ENCODE measurements around the gene PLA2R1. TPM values are rescaled to one million over a fixed set of nuclear protein-coding genes. Genes with fewer than 3 reads are reported as not detected.

Gene PLA2R1
- total and polyA plus RNA-seq, 10 of the 15 experiments (the other 5 are each of a cell fraction or from before 2014, with no cell fraction given), result 0.01 to 0.05 (median 0.02) TPM; not detected in 6

DNA sequence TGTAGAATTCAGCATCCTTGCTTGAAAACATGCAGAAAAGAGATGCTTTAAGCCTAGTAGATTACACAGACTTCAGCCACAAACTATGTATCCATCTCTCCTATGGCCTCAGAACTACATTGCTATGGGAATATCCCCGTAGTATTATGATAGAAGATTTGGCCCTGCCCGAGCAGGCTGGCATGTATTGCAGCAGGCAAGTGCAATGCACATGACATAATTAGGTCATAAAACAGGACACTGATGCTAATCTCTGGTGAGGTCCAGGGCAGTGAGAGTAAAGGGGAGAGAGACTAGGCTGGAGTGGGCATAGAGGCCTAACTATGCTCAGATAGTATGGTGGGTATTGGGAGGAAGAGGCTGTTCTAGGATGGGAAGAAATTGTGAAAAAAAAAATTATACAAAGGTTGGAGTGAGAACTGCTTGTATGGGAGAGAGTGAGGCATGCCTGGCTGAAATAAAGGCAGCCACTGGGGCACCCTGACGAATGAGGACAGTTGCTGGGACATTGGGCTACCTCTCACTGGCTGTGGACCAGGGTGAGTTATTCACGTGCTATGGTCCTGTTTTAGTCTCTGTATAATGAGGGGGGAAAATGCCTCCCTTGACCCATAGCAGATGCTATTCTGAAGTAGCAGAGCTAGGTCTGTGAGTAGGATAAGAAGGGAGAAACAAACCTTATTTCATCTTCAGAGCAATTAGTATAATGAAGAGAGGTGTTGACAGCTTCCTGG, 1.6 kb upstream of the PLA2R1 start:
- TF ChIP-seq KAT2A (conservative IDR thresholded peaks at IDR 0.05; ENCODE audit: control insufficient read depth, low read depth, low read length), result no peak
- no peak for TF ChIP-seq RUNX3 (IDR thresholded peaks at IDR 0.05; ENCODE audit: low read length)
- no peak for TF ChIP-seq RELA (IDR thresholded peaks at IDR 0.05; ENCODE audit: borderline replicate concordance, partially characterized antibody)
- TF ChIP-seq NR2C2 (IDR thresholded peaks at IDR 0.05; ENCODE audit: borderline replicate concordance, control insufficient read depth, insufficient read length, low read depth), result no peak
- no peak for TF ChIP-seq ZNF24 (IDR thresholded peaks at IDR 0.05)
- no peak for TF ChIP-seq JUNB (IDR thresholded peaks at IDR 0.05)
- TF ChIP-seq ATF7 (IDR thresholded peaks at IDR 0.05; ENCODE audit: low read depth), result no peak
- no peak for TF ChIP-seq BCL11A (IDR thresholded peaks at IDR 0.05; ENCODE audit: low read depth, low read length)
- TF ChIP-seq NBN (IDR thresholded peaks at IDR 0.05), result no peak
- TF ChIP-seq, protein P1, sequence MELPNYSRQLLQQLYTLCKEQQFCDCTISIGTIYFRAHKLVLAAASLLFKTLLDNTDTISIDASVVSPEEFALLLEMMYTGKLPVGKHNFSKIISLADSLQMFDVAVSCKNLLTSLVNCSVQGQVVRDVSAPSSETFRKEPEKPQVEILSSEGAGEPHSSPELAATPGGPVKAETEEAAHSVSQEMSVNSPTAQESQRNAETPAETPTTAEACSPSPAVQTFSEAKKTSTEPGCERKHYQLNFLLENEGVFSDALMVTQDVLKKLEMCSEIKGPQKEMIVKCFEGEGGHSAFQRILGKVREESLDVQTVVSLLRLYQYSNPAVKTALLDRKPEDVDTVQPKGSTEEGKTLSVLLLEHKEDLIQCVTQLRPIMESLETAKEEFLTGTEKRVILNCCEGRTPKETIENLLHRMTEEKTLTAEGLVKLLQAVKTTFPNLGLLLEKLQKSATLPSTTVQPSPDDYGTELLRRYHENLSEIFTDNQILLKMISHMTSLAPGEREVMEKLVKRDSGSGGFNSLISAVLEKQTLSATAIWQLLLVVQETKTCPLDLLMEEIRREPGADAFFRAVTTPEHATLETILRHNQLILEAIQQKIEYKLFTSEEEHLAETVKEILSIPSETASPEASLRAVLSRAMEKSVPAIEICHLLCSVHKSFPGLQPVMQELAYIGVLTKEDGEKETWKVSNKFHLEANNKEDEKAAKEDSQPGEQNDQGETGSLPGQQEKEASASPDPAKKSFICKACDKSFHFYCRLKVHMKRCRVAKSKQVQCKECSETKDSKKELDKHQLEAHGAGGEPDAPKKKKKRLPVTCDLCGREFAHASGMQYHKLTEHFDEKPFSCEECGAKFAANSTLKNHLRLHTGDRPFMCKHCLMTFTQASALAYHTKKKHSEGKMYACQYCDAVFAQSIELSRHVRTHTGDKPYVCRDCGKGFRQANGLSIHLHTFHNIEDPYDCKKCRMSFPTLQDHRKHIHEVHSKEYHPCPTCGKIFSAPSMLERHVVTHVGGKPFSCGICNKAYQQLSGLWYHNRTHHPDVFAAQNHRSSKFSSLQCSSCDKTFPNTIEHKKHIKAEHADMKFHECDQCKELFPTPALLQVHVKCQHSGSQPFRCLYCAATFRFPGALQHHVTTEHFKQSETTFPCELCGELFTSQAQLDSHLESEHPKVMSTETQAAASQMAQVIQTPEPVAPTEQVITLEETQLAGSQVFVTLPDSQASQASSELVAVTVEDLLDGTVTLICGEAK (IDR thresholded peaks at IDR 0.05; ENCODE audit: borderline replicate concordance), result no peak
- TF ChIP-seq TBL1XR1 (IDR thresholded peaks at IDR 0.05; ENCODE audit: low read depth, low read length), result no peak
- Histone ChIP-seq H3K36me3 (ENCODE audit: control insufficient read depth in 2 of 2, insufficient read depth in 2 of 2, low read length in 1 of 2) (no peaks in the 10 kb centered on the region), H3K9me3 (replicated peaks; ENCODE audit: control insufficient read depth, insufficient read depth, low read length) (no peaks in the 10 kb centered on the region; the same call in 2 of the 3 replicates), H3K9ac (ENCODE audit: control insufficient read depth, insufficient read depth, low read length) (no peak overlapping the region), H3K4me3 (no peak overlapping the region), H3K4me1 (ENCODE audit: control insufficient read depth, insufficient read depth, low read length) (no peaks in the 10 kb centered on the region), H3K27me3 (replicated peaks in 1 of 2; ENCODE audit: control insufficient read depth in 2 of 2, insufficient read depth in 2 of 2, low read length in 1 of 2) (peaks cover 6 to 11% of the 10 kb centered on the region in 2 experiments), H3K79me2 (ENCODE audit: control insufficient read depth, insufficient read depth, low read length) (no peaks in the 10 kb centered on the region), H3K4me2 (ENCODE audit: control insufficient read depth, insufficient read depth) (no peak overlapping the region), H4K20me1 (ENCODE audit: control insufficient read depth, insufficient read depth) (no peaks in the 10 kb centered on the region), H3K27ac (ENCODE audit: control insufficient read depth, insufficient read depth) (no peak overlapping the region), H2AFZ (ENCODE audit: control insufficient read depth, low read depth, low read length) (no peak overlapping the region)
- ChIA-PET POLR2A (no interaction called here), CTCF (interaction anchor here (0.9 kb wide), 1 partner anchor 46 kb away, joined by 4 read pairs; no protein-coding TSS in a partner anchor), RAD21 (ENCODE audit: unreplicated experiment) (no interaction called here), SMC1A (ENCODE audit: uncharacterized antibody, unreplicated experiment) (no interaction called here)
- in situ Hi-C loops (cut with MboI) (no loop called here), intact Hi-C loops (cut with micrococcal nuclease; ENCODE audit: unreplicated experiment) (no loop called here)
- no TSS peak for BruUV-seq (replicated peaks)
- ATAC-seq (no peak), DNase-seq (ENCODE audit: low read depth, low spot score) (no peak), FAIRE-seq (no peak)
- 0% methylated on average over 4 of the region's 4 CpGs for WGBS (ENCODE audit: insufficient coverage, insufficient replicate concordance, low lambda C conversion rate, missing lambda C conversion rate)
